Measurements from ENCODE around the gene SMYD4. TPM values are rescaled to one million over a fixed set of nuclear protein-coding genes. Genes with fewer than 3 reads are reported as not detected.
"Not testable (repeated sequence)": the region's sequence is repeated elsewhere in the genome, so short reads cannot be mapped to it uniquely, and the experiment has no call there.

Gene SMYD4
- total and polyA plus RNA-seq, 4 experiments from 2014 or later = 3.1 to 31.5 (median 25.7) TPM

- H3K4me1 Mint-ChIP-seq = peaks cover 0 to 18% (median 8%) of the 10 kb centered on the region in 4 donors
- intact Hi-C loops (cut with micrococcal nuclease); H3K9me3 Mint-ChIP-seq; POLR2A ChIA-PET (ENCODE audit: partially characterized antibody); H3K27ac ChIP-seq (ENCODE audit: low read depth, low read length); H3K4me1 ChIP-seq (ENCODE audit: insufficient read depth, low read length); H3K4me3 Mint-ChIP-seq; H3K27me3 Mint-ChIP-seq; H3K27ac Mint-ChIP-seq; H3K4me3 ChIP-seq (ENCODE audit: low read length in 2 of 2); H3K27me3 ChIP-seq (ENCODE audit: insufficient read depth, low read length); H3K9me3 ChIP-seq (ENCODE audit: control insufficient read depth in 1 of 2, low read length in 2 of 2); DNase-seq: not testable (repeated sequence)
- CTCF ChIA-PET (ENCODE audit: partially characterized antibody) = interaction anchor here (1.1 to 1.9 kb wide), 3 partner anchors 14 to 77 kb away, joined by 5 read pairs; no protein-coding TSS in a partner anchor
- peaks cover 12% of the 10 kb centered on the region for H3K36me3 ChIP-seq (ENCODE audit: insufficient read depth, low read length)
- peaks cover 15 to 22% of the 10 kb centered on the region in 2 donors for H3K36me3 Mint-ChIP-seq
Measured at GRCh38 chr17:1797846-1798245, 31.9 kb downstream of the SMYD4 start.

GRCh38 chr17:1797323-1797722 lies 32.4 kb downstream of the SMYD4 start:
- peak overlapping the region in 3 of 7 donors; percentile 2 to 85 (median 78) for H3K27ac Mint-ChIP-seq
- no peaks in the 10 kb centered on the region for H3K4me1 ChIP-seq (ENCODE audit: insufficient read depth, low read length)
- H3K36me3 Mint-ChIP-seq = peaks cover 15 to 23% of the 10 kb centered on the region in 2 donors
- no peaks in the 10 kb centered on the region for H3K9me3 ChIP-seq (ENCODE audit: control insufficient read depth in 1 of 2, low read length in 2 of 2)
- ChIA-PET POLR2A (ENCODE audit: partially characterized antibody) (interaction anchor here (0.6 kb wide), 1 partner anchor 846 kb away, joined by 4 read pairs; no protein-coding TSS in a partner anchor), CTCF (ENCODE audit: partially characterized antibody) (interaction anchor here (1.1 to 1.9 kb wide), 3 partner anchors 13 to 77 kb away, joined by 5 read pairs; no protein-coding TSS in a partner anchor)
- H3K9me3 Mint-ChIP-seq = peaks cover 0 to 2% (median 0%) of the 10 kb centered on the region in 8 donors
- H3K36me3 ChIP-seq (ENCODE audit: insufficient read depth, low read length) = peaks cover 12% of the 10 kb centered on the region
- H3K4me3 ChIP-seq (ENCODE audit: low read length in 2 of 2) = no peak overlapping the region
- H3K27me3 Mint-ChIP-seq = no peaks in the 10 kb centered on the region
- H3K27me3 ChIP-seq (ENCODE audit: insufficient read depth, low read length) = no peaks in the 10 kb centered on the region
- intact Hi-C loops (cut with micrococcal nuclease) = no loop called here
- no peak overlapping the region for H3K4me3 Mint-ChIP-seq
- no peak for DNase-seq
- no peak overlapping the region for H3K27ac ChIP-seq (ENCODE audit: low read depth, low read length)
- H3K4me1 Mint-ChIP-seq = peaks cover 0 to 18% (median 8%) of the 10 kb centered on the region in 4 donors

GRCh38 chr17:1796800-1797199 lies 32.9 kb downstream of the SMYD4 start:
- Mint-ChIP-seq H3K27ac (peak overlapping the region in 1 of 7 donors; percentile 23), H3K36me3 (peaks cover 15 to 22% of the 10 kb centered on the region in 2 donors), H3K4me3 (no peak overlapping the region), H3K4me1 (peaks cover 0 to 18% (median 8%) of the 10 kb centered on the region in 4 donors), H3K27me3 (no peaks in the 10 kb centered on the region), H3K9me3 (peaks cover 0 to 2% (median 0%) of the 10 kb centered on the region in 8 donors)
- ChIA-PET CTCF (ENCODE audit: partially characterized antibody) (interaction anchor here (1.1 to 1.9 kb wide), 4 partner anchors 10 to 76 kb away, joined by 5 read pairs; no protein-coding TSS in a partner anchor), POLR2A (ENCODE audit: partially characterized antibody) (interaction anchor here (0.6 kb wide), 2 partner anchors 27 to 846 kb away, joined by 3 to 4 read pairs; no protein-coding TSS in a partner anchor)
- H3K36me3 ChIP-seq (ENCODE audit: insufficient read depth, low read length) = peaks cover 12% of the 10 kb centered on the region
- no peak for DNase-seq
- H3K4me1 ChIP-seq (ENCODE audit: insufficient read depth, low read length) = no peaks in the 10 kb centered on the region
- H3K9me3 ChIP-seq (ENCODE audit: control insufficient read depth in 1 of 2, low read length in 2 of 2) = no peaks in the 10 kb centered on the region
- intact Hi-C loops (cut with micrococcal nuclease) = no loop called here
- no peaks in the 10 kb centered on the region for H3K27me3 ChIP-seq (ENCODE audit: insufficient read depth, low read length)
- no peak overlapping the region for H3K27ac ChIP-seq (ENCODE audit: low read depth, low read length)
- H3K4me3 ChIP-seq (ENCODE audit: low read length in 2 of 2) = no peak overlapping the region

GRCh38 chr17:1793447-1793806 lies 36.3 kb downstream of the SMYD4 start:
- peaks cover 0 to 2% (median 0%) of the 10 kb centered on the region in 8 donors for H3K9me3 Mint-ChIP-seq

GRCh38 chr17:1792495-1793446 lies 36.9 kb downstream of the SMYD4 start:
- H3K4me3 Mint-ChIP-seq = no peak overlapping the region
- H3K9me3 ChIP-seq (ENCODE audit: control insufficient read depth in 1 of 2, low read length in 2 of 2) = no peaks in the 10 kb centered on the region
- intact Hi-C loops (cut with micrococcal nuclease) = no loop called here
- no peak overlapping the region for H3K27ac ChIP-seq (ENCODE audit: low read depth, low read length)
- peak overlapping the region in 2 of 7 donors; percentile 43 to 61 for H3K27ac Mint-ChIP-seq
- H3K36me3 Mint-ChIP-seq = peaks cover 10 to 12% of the 10 kb centered on the region in 2 donors
- ChIA-PET CTCF (ENCODE audit: partially characterized antibody) (interaction anchor here (1.0 to 1.7 kb wide), 2 partner anchors 9 to 73 kb away, joined by 4 to 6 read pairs; no protein-coding TSS in a partner anchor), POLR2A (ENCODE audit: partially characterized antibody) (interaction anchor here (0.8 to 1.3 kb wide), 2 partner anchors 23 to 77 kb away, joined by 3 to 4 read pairs; no protein-coding TSS in a partner anchor)
- peaks cover 0 to 18% (median 9%) of the 10 kb centered on the region in 4 donors for H3K4me1 Mint-ChIP-seq
- H3K27me3 Mint-ChIP-seq = no peaks in the 10 kb centered on the region
- H3K27me3 ChIP-seq (ENCODE audit: insufficient read depth, low read length) = no peaks in the 10 kb centered on the region
- H3K36me3 ChIP-seq (ENCODE audit: insufficient read depth, low read length) = no peaks in the 10 kb centered on the region
- no peak overlapping the region for H3K4me3 ChIP-seq (ENCODE audit: low read length in 2 of 2)
- H3K4me1 ChIP-seq (ENCODE audit: insufficient read depth, low read length) = no peaks in the 10 kb centered on the region
- DNase-seq = no peak
- peaks cover 0 to 2% (median 0%) of the 10 kb centered on the region in 8 donors for H3K9me3 Mint-ChIP-seq

More at GRCh38 chr17:1793447-1793806, 36.3 kb downstream of the SMYD4 start:
- no peak for DNase-seq
- peaks cover 0 to 18% (median 9%) of the 10 kb centered on the region in 4 donors for H3K4me1 Mint-ChIP-seq
- Histone ChIP-seq H3K4me3 (ENCODE audit: low read length in 2 of 2) (no peak overlapping the region), H3K27ac (ENCODE audit: low read depth, low read length) (no peak overlapping the region), H3K4me1 (ENCODE audit: insufficient read depth, low read length) (no peaks in the 10 kb centered on the region), H3K9me3 (ENCODE audit: control insufficient read depth in 1 of 2, low read length in 2 of 2) (no peaks in the 10 kb centered on the region), H3K27me3 (ENCODE audit: insufficient read depth, low read length) (no peaks in the 10 kb centered on the region), H3K36me3 (ENCODE audit: insufficient read depth, low read length) (no peaks in the 10 kb centered on the region)
- ChIA-PET CTCF (ENCODE audit: partially characterized antibody) (interaction anchor here (1.0 to 1.7 kb wide), 2 partner anchors 9 to 72 kb away, joined by 4 to 6 read pairs; no protein-coding TSS in a partner anchor), POLR2A (ENCODE audit: partially characterized antibody) (interaction anchor here (0.6 to 1.3 kb wide), 2 partner anchors 77 to 116 kb away, joined by 3 to 4 read pairs; no protein-coding TSS in a partner anchor)
- H3K36me3 Mint-ChIP-seq = peaks cover 10 to 12% of the 10 kb centered on the region in 2 donors
- intact Hi-C loops (cut with micrococcal nuclease) = no loop called here
- H3K27me3 Mint-ChIP-seq = no peaks in the 10 kb centered on the region
- no peak overlapping the region for H3K27ac Mint-ChIP-seq
- no peak overlapping the region for H3K4me3 Mint-ChIP-seq

GRCh38 chr17:1789936-1790335 lies 39.8 kb downstream of the SMYD4 start:
- Histone ChIP-seq H3K4me3 (ENCODE audit: low read length in 2 of 2) (no peak overlapping the region), H3K9me3 (ENCODE audit: control insufficient read depth in 1 of 2, low read length in 2 of 2) (no peaks in the 10 kb centered on the region), H3K4me1 (ENCODE audit: insufficient read depth, low read length) (no peaks in the 10 kb centered on the region), H3K27ac (ENCODE audit: low read depth, low read length) (no peak overlapping the region), H3K27me3 (ENCODE audit: insufficient read depth, low read length) (no peaks in the 10 kb centered on the region), H3K36me3 (ENCODE audit: insufficient read depth, low read length) (peaks cover 19% of the 10 kb centered on the region)
- DNase-seq = no peak
- H3K27me3 Mint-ChIP-seq = no peaks in the 10 kb centered on the region
- no peak overlapping the region for H3K4me3 Mint-ChIP-seq
- H3K9me3 Mint-ChIP-seq = no peaks in the 10 kb centered on the region
- peaks cover 21 to 25% of the 10 kb centered on the region in 2 donors for H3K36me3 Mint-ChIP-seq
- no peak overlapping the region for H3K27ac Mint-ChIP-seq
- H3K4me1 Mint-ChIP-seq = peaks cover 0 to 7% (median under 1%) of the 10 kb centered on the region in 4 donors
- intact Hi-C loops (cut with micrococcal nuclease) = no loop called here
- ChIA-PET CTCF (ENCODE audit: partially characterized antibody) (no interaction called here), POLR2A (ENCODE audit: partially characterized antibody) (no interaction called here)

Measured in CD4-positive, alpha-beta memory T cell (primary cell).